PFSK-1 (cell line): ENCODE results near the gene FOXP4.

Experiments used
- FOXP2 ChIP-seq: optimal IDR thresholded peaks from 2 replicates; pipeline ENCODE3; 2011; ENCODE audit warnings: borderline replicate concordance, control low read depth, inconsistent platforms; ENCODE audit not compliant: insufficient read depth; ENCODE audit errors: extremely low read length, extremely low read depth
- POLR2AphosphoS5 ChIP-seq: IDR thresholded peaks from 2 replicates; pipeline ENCODE4 v1.6.1; 2012; ENCODE audit warnings: low read depth, mild to moderate bottlenecking, control low read depth, low read length, moderate library complexity
- SIN3A ChIP-seq: IDR thresholded peaks from 2 replicates; pipeline ENCODE4 v1.6.1; 2012; ENCODE audit warnings: mild to moderate bottlenecking, low read length, moderate library complexity, borderline replicate concordance; ENCODE audit not compliant: insufficient read depth
- TAF1 ChIP-seq: IDR thresholded peaks from 2 replicates; pipeline ENCODE4 v1.6.1; 2012; ENCODE audit warnings: low read length, control low read depth, borderline replicate concordance; ENCODE audit not compliant: insufficient read depth
- TF ChIP-seq, protein P1 (sequence below), 2 experiments: IDR thresholded peaks; 2 replicates each; pipeline versions ENCODE4 v1.6.1 to v1.8.0; 2011 to 2012; ENCODE audit warnings: low read depth in 2 of 2, low read length in 2 of 2, control low read depth in 1 of 2, inconsistent platforms in 1 of 2, mild to moderate bottlenecking in 1 of 2, moderate library complexity in 1 of 2; ENCODE audit not compliant: insufficient read depth in 1 of 2

The FOXP4 gene

DNA sequence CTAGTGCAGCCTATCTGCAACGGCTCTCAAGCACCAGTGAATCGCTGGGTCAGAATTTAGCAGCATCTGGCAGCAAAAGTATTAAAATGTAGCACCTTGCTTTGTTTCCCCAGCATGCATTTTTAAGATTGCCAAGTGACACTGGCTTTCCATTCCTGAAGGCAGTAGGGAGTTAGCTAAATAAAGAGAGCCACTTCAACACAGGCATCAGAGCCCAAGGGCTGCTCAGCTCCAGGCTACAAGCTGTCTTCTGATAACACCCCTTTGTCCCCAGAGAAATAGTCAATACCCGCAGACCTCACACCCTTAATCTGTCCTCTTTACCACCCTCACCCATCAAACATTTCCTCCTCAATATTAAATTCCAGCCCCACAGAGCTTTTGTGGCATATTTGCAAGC lies 72.4 kb downstream of the FOXP4 start:
- TF ChIP-seq SIN3A: no peak
- TF ChIP-seq TAF1: no peak
- no peak for TF ChIP-seq POLR2AphosphoS5
- no peak for TF ChIP-seq FOXP2
- TF ChIP-seq, protein P1, sequence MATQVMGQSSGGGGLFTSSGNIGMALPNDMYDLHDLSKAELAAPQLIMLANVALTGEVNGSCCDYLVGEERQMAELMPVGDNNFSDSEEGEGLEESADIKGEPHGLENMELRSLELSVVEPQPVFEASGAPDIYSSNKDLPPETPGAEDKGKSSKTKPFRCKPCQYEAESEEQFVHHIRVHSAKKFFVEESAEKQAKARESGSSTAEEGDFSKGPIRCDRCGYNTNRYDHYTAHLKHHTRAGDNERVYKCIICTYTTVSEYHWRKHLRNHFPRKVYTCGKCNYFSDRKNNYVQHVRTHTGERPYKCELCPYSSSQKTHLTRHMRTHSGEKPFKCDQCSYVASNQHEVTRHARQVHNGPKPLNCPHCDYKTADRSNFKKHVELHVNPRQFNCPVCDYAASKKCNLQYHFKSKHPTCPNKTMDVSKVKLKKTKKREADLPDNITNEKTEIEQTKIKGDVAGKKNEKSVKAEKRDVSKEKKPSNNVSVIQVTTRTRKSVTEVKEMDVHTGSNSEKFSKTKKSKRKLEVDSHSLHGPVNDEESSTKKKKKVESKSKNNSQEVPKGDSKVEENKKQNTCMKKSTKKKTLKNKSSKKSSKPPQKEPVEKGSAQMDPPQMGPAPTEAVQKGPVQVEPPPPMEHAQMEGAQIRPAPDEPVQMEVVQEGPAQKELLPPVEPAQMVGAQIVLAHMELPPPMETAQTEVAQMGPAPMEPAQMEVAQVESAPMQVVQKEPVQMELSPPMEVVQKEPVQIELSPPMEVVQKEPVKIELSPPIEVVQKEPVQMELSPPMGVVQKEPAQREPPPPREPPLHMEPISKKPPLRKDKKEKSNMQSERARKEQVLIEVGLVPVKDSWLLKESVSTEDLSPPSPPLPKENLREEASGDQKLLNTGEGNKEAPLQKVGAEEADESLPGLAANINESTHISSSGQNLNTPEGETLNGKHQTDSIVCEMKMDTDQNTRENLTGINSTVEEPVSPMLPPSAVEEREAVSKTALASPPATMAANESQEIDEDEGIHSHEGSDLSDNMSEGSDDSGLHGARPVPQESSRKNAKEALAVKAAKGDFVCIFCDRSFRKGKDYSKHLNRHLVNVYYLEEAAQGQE (IDR thresholded peaks at IDR 0.05; ENCODE audit: insufficient read depth in 1 of 2, low read depth in 2 of 2, low read length in 2 of 2): no peak

DNA sequence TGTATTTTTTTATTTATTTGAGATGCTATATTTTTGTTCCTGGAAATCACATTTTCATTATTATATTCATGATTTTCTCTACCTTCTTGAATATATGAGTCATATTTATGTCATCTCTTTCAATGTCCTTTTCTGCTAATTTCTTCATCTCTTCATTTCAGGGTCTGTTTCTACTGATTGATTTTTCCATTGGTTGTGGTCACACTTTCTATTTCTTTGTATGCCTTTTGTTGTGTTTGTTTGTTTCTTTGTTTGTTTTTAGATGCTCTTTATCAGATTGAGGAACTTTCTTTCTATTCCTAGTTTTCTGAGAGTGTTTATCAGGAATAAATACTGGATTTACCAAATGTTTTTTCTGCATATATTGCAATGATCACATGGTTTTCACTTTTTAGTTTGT lies 75.2 kb downstream of the FOXP4 start:
- TF ChIP-seq TAF1 (no peak), POLR2AphosphoS5 (no peak), FOXP2 (no peak), SIN3A (no peak)
- TF ChIP-seq, protein P1 (IDR thresholded peaks at IDR 0.05; ENCODE audit: insufficient read depth in 1 of 2, low read depth in 2 of 2, low read length in 2 of 2): no peak

DNA sequence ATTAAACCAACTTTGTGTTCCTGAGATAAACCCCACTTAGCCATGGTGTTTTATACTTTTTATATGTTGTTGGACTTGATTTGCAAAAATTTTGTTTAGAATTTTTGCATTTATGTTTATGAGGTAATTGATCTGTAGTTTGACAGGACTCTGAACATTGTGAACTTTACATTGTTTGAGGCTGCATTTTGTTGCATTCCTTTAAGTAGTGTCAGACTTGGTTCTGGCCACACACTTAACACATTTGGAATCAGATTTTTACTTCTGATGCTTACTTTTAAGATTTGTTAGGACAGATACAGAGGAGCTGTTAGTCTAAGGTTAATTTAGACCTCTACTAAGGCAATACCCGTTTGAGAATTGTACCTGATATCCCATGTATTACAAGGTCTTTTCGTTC lies 75.6 kb downstream of the FOXP4 start:
- TF ChIP-seq SIN3A (no peak), FOXP2 (no peak), POLR2AphosphoS5 (no peak), TAF1 (no peak)
- TF ChIP-seq, protein P1 (IDR thresholded peaks at IDR 0.05; ENCODE audit: insufficient read depth in 1 of 2, low read depth in 2 of 2, low read length in 2 of 2): no peak

DNA sequence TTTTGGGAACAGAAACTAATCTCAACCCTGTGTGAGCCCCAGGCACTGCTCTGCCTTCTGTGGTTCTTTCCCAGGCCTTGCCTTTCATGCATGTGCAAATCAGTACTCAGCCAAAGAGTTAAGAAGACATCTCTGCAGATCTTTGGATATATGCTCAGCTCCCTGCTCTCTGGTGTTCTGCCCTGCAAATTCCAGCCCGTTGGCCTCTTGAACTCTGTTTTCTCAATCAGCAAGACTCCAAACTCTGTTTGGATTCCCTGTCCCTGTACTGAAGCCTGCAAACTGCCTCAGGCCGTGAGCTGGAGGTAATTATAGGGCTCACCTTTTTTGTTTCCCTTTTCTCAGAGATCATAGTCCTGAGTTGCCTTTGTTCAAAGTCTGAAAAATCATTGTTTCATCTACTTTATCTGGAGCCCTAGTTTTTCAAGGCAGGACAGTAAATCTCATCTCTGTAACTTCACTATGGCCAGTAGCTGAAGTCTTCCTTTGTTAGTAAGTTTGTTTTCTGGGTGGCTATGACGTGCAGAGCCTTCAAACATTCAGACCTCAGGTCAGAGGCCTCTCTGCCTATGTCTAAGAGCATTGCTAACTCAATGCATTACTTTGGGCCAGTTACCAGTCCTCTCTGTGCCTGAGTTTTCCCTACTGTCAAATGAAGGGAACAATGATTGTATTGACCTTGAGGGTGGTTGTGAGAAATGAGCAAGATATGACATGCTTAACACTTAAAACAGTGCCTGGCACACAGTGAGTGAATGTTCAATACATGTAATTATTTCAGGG lies 76.2 kb downstream of the FOXP4 start:
- TF ChIP-seq TAF1 (no peak), SIN3A (no peak), POLR2AphosphoS5 (no peak)

DNA sequence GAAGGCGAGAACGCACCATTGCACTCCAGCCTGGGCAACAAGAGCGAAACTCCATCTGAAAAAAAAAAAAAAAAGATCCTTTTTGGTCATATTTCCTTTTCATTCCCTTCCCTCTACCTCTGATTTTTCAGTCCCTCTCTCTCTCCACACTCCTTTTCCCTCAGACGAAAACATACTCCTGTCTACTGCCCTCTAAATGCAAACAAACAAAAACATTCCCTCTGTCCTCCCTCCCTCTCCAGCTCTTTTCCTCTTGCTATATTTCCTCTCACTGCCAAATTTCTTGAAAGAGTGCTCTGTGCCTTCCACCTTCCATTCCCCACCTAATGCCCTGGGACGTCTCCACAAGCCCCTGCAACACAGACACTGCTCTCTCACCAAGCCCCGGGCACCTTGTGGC lies 77.1 kb downstream of the FOXP4 start:
- TF ChIP-seq POLR2AphosphoS5 (no peak), TAF1 (no peak), SIN3A (no peak), FOXP2 (no peak)
- TF ChIP-seq, protein P1 (IDR thresholded peaks at IDR 0.05; ENCODE audit: insufficient read depth in 1 of 2, low read depth in 2 of 2, low read length in 2 of 2): no peak
